GM19467 (cell line): ENCODE measurements around the gene LRRC26.

Experiments
- ATAC-seq: cut with Tn5 transposase; IDR thresholded peaks from one replicate; pipeline ENCODE4 v1.9.1; 2021; ENCODE audit warnings: mild to moderate bottlenecking, moderate library complexity; ENCODE audit not compliant: unreplicated experiment

LRRC26 gene

DNA sequence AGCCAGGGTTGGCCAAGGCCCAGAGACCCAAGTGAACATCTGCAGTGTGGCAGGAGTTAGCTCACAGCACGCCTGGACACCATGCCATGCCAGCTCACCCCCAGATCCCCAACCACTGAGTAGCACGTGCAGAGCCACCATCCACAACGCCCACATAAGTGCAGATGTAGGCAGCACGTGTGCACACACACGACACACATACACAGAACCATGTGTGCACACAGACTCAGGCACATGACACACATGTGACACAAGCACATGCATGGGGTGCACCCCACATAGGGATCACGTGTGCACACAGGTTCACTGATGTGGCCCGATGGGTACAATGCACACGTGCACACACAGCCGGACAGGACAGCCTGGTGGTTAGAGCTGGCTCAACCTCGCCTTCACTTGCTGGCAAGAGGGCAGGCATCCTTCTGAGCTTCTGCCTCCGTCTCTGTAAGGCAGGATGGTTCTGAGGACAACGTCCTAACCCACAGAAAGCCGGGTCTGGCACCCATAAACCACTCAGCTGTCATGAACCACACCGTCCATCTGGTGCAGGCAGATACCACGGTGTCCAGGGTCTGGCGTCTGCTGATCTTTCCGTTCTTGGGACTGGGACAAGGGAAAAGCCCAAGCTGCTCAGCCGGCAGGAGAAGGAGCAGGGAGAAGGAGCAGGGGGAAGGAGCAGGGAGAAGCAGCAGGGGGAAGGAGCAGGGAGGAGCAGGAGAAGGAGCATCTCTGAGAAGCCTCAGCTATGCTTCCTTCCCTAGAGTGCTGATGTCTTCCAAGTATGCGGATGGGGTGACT lies 12.0 kb downstream of the LRRC26 start:
- ATAC-seq = no peak

DNA sequence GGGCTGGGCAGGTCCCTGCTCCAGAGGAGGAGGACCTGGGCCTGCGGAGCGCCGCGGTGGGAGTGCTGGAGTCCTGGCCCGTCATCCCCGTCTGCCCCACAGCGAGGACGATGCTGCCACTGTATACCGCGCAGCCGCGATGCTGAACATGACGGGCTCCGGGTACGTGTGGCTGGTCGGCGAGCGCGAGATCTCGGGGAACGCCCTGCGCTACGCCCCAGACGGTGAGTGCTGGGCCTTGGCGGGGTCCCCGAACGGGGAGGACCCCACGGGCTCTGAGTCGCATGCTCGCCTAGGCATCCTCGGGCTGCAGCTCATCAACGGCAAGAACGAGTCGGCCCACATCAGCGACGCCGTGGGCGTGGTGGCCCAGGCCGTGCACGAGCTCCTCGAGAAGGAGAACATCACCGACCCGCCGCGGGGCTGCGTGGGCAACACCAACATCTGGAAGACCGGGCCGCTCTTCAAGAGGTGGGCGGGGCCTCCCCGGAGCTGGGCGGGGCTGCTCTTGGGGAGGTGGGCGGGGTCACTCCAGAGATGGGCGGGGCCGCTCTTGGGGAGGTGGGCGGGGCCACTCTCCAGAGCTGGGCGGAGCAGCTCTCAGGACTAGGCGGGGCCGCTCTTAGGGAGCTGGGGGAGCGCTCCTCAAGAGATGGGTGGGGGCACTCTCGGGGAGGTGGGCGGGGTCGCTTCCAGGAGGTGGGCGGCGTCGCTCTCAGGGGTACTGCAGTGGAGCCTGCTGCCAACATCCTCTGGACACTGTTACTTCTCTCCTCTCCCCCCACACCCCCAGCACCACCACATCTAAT lies 13.1 kb downstream of the LRRC26 start:
- no peak for ATAC-seq

DNA sequence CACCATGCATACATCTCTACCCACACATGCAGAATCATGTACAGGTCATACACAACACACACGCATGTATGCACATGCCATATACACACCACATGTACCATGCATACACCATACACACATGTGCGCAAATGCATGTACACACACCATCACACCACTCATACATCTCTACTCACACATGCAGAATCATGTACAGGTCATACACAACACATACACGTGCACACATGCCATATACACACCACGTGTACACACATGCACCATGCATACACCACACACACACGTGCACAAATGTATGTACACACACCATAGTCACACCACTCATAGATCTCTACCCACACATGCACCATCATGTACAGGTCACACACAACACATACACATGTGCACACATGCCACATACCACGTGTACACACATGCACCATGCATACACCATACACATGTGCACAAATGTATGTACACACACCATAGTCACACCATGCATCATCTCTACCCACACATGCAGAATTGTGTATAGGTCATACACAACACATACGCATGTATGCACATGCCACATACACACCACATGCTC lies 16.9 kb downstream of the LRRC26 start:
- no peak for ATAC-seq

DNA sequence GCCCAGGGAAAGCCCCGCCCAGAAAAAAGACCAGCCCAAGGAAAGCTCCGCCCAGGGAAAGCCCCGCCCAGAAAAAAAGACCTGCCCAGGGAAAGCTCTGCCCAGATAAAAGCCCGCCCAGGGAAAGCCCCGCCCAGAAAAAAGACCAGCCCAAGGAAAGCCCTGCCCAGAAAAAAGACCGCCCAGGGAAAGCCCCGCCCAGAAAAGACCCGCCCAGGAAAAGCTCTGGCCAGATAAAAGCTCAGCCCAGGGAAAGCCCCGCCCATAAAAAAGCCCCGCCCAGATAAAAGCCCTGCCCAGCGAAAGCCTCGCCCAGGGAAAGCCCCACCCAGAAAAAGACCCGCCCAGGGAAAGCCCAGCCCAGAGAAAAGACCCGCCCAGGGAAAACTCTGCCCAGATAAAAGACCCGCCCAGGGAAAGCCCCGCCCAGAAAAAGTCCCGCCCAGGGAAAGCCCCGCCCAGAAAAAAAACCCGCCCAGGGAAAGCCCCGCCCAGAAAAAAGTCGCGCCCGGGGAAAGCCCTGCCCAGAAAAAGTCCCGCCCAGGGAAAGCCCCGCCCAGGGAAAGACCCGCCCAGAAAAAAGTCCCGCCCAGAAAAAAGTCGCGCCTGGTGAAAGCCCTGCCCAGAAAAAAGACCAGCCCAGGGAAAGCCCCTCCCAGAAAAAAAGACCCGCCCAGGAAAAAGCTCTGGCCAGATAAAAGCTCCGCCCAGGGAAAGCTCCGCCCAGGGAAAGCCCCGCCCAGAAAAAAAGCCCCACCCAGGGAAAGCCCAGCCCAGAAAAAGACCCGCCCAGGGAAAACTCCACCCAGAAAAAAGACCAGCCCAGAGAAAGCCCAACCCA lies 19.0 kb downstream of the LRRC26 start:
- peak; percentile 37 for ATAC-seq

DNA sequence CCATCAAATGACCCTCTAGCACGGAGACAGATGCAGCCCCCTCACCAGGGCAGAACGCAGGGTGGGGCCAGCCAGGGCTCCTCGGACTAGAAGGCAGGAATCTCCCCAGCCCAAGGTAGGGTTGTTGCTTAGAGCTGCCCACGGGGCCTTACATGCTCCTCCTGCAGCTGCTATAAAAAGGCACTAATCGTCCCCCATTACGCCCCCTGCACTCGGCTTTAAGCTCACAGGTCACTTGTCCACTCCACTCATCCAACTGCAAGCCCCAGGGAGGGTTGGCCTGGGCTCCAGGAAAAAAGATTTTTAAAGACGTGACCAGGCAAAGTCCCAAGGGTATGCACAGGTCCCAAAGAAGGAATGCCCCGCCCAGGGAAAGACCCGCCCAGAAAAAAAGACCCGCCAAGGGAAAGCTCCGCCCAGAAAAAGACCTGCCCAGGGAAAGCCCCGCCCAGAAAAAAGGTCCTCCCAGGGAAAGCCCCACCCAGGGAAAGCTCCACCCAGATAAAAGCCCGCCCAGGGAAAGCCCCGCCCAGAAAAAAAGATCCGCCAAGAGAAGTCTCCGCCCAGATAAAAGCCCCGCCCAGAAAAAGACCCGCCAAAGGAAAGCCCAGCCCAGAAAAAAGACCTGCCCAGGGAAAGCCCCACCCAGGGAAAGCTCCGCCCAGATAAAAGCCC lies 19.8 kb downstream of the LRRC26 start:
- no peak for ATAC-seq

DNA sequence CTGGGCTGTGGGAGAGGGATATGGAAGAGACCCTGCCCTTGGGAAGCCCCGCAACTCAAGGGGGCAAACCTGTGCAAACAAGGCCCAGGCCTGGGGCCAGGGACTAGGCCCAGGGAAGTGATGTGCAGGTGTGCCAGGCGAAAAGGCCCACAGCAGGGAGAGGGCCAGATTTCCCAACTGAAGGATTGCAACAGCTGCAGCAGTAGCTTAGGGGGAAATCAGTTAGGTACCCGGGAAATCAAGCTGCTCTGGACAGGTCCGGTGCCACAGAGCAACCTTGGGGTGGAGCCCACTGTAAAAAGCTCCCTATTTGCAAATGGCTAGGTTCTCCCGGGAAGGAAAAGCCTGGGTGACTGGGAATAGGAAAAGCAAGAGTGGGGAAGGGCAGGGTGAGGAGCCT lies 20.5 kb downstream of the LRRC26 start:
- ATAC-seq = no peak

DNA sequence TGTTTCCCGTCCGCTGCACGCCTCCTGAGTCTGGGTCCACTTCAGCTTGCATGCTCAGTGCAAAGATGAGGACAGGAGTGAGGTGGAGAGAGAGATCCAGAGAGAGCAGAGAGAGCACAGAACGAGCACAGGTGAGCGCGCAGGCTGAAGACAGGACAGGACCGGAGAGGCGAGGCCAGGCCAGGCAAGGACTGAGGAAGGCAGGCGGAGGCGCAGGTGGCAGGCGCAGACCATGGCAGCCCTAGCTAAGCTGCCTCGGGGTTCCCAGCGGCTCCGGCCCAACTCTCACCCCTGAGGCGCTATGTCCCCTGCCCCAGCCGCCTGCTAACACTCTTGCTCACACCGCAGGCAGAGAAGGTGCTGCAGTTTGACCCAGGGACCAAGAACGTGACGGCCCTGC lies 21.2 kb downstream of the LRRC26 start:
- ATAC-seq = no peak

DNA sequence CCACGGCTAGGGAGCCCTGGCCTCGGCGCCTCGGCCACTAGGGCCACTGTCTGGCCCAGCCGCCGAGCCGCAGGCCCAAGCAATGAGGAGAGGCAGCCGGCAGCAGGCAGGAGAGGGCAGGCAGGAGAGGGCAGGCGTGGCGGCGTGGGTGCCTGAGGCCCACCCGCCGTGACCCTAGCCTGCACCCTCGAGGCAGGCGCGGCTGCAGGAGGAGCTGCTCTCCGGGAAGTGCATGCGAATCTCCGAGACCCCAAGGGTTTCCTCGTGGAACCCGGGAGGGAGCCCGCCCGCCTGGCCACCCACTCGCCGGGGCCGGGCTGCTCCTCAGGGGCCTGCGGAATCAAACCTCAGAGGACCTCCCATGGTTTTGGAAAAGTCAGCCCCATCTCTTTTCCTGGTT lies 21.6 kb downstream of the LRRC26 start:
- no peak for ATAC-seq

DNA sequence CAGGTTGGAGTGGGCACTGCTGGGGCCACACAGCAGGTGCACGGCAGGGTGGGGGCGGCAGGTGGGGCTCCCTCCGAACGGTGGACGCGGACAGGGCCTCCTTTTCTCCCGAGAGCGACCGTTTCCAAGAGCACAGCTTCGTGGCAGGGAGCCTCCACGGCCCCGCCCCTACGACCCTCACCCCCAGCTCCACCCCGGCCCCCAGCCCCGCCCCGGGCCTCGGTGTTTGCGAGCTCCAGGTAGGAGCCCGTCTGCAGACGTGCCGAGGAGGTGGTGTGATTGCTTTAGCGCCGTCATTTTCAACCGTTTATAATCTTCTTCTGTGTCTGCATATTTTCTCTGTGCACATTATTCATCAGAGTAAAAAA lies 22.1 kb downstream of the LRRC26 start:
- no peak for ATAC-seq

DNA sequence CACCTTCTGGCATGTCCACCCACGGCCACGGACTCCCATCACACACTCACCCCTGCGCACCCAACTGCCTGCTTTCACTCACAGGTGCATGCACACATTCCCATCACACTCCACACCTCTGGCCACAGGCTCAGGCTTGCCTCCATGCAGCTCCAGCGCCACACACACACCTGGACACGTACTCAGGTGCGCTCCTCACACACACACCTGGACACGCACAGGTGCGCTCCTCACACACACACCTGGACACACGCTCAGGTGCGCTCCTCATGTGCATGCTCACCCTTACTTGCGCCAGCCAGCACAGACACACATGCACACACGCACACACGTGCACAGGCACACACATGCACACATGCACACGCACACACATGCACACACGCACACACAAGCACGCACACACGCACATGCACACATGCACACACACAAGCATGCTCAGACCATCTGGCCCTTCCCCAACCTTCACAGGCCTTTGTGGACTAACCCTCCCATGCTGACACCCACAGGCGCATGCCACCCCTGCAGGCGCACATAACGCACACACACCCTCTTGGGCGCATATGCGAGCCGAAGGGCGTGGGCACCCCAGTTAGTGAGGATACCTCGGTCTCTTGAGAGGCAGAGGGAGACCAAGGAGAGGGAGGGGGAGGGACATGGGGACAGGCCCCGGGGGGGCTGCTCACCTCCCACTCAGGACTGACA lies 22.6 kb downstream of the LRRC26 start:
- no peak for ATAC-seq

DNA sequence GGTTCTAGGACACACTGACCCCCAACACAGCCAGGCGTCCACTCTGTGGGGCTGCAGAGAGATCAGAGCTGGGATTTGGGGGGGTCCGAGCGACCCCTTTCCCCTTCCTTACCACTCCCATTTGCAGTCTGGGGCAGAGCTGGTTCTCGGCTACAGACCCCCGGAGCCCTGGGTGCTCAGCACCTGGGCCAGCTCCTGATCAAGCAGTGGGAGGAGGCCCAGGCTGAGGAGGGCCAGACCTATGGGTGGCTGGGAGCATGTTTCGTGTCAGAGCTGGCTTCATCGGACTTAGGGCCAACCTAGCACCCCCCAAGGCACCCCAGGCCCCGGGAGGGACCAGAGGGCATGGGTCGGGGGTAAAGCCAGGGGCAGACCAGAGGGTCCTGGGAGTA lies 23.3 kb downstream of the LRRC26 start:
- no peak for ATAC-seq

DNA sequence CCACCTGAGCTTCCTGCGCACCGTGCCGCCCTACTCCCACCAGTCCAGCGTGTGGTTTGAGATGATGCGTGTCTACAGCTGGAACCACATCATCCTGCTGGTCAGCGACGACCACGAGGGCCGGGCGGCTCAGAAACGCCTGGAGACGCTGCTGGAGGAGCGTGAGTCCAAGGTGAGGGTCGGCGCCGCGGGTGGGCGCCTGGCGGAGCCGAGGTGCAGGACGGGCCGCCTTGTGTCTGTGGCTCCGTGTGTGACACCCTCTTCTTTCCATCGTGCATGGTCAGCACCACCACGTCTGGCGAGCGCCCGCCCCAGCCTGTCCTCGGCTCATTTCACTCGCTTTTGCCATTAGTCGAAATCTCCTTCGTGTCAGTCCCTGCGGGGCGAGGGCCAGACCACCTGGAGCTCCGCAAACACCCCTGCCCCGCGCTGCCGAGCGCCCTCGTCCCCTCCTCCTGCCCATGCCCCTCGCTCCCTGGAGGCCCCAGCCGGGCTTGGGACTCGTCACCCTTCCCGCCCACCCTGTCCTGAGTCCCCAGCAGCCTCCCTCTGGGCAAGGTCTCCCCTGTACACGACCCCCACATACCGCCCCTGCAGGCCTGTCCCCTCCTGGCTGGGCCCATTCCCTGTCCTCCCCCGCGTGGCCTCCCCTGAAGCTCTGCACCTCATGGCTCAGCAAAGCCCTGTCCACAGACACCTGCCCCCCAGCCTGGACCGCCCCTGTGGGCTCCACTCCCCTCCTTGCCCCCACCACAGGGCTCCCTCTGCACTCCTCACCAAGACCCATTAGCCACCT lies 23.9 kb downstream of the LRRC26 start:
- ATAC-seq = no peak

DNA sequence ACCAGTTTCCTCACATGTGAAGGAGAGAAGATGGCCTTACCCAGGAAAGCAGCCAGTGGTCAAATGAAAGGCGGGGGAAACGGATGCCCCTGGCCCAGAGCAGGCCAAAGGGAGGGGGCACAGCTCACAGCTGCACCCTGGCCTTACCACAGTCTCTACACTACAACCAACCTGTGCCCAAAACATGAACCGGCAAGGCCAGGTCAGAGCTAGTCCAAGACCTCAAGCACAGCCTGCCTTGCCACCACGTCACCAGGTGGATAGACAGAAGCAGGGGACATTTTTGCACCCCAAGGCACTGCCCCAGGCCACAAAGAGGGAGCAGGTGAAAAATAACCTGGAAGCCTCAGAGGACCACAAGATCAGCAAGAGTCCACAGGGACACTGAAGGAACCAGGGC lies 26.4 kb downstream of the LRRC26 start:
- no peak for ATAC-seq

DNA sequence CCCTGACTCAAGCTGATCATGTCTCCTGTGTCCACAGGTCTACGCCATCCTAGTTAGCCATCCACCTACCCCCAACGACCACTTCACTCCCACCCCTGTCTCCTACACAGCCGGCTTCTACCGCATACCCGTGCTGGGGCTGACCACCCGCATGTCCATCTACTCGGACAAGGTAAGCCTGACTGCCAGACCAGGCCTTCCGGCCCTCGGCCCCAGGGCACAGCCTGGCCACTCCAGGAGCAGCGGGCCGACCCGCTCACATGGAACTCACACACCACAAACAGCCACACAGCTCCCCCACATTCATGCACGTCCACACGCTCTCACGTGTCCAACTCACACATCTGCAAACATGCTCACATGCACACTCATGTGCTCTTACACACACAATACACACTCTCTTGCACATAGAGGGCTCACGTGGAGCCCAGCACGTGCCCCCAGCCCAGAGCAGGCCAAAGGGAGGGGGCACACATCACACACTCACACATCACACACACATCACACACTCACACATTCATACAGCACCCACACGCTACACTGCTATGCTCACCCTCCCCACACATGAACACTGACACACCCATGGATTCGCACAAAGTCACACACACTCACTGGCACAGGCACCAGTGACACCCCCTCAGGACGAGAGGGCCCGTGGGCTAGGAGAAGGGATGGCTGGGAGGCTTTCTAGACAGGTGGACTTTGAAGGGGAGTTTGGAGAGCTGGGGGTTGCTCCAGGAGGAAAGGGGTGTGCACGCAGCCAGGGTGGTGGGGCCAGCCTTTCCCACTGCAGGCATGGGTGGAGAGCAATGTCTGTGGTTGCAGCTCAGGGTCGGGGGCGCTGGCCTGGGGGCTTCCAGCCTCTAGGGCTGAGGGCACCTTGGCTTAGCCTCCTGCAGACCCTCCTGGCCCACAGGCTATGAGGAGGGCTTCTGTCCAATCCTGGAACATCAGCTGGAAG lies 27.6 kb downstream of the LRRC26 start:
- no peak for ATAC-seq

DNA sequence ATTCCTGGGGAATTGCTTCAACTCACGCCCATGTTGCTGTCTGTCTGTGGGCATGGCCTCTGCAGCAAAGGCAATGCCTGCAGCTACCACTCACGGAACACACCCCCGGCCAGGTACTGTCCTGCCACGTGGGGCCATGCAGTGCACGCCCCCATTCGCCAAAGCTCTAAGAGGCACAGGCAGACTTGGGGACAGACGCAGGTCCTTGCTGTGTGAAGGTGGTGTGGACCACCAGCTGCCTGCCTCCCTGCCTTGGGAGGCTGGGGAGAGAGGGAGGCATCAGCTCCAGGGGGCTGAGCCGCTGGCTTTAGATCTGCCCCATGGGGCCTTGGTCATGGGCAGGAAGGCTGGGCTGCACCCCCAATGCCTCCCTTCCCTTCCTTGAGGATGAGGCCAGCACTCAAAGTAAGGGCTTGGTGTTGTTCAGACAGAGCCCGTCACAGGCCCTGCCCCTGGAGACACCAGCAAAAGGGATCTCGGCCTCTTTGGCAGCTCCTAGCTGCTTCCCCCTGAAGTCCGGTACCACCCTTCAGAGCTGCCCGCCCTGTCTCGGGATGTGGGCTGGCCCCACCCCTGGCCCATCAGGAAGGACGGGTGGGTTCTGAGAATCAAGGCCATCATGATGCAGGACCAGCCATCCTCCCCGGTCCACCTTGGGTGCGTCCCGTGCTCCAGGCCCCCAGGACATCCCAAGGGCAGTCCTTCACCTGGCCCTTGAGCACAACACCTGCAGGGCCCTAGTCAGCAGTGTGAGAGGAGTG lies 28.6 kb downstream of the LRRC26 start:
- ATAC-seq = no peak

DNA sequence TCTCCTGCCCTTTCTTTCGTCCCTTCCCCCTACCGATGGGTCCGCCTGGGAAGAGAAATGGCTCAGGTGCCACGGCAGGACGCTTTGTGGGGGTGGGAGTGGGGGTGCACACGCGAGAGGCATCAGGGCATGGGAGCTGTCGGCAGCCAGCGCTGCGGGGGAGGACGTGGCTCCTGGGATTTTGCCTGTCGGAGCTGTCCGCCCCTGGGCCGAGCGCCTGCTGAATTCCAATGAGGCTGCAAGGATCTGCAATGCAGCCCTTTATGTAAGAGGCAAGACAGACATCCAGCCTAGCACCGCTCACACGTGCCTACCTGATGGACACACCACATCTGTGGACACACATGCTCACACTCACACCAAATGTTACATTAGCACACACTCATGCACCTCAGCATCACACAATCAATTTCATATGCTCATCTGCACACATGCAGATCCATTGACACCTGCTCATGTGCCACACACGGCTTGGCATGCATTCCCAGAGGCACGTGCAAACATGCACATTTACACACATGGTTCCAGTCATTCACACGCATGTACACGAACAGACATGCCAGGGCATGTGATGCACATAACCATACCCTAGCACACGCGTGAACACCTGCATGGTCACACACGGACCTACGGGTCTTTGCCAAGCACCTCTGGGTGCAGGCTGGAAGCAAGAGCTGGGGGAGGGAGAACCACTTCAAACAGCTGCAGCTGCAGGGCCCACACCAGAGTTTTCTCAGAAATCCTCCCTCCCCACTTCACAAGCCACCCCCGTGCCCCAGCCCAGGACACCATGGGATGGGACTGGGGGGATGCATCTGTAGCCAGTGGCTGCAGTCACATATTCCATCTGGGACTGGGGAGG lies 29.5 kb downstream of the LRRC26 start:
- no peak for ATAC-seq
